GM18499 (cell line): ENCODE results near the gene ANGEL2.
"Not testable (repeated sequence)": the region's sequence is repeated elsewhere in the genome, so short reads cannot be mapped to it uniquely, and the experiment has no call there.

Experiments
- ATAC-seq: cut with Tn5 transposase; IDR thresholded peaks from one replicate; pipeline ENCODE4 v1.9.1; 2021; ENCODE audit warnings: moderate number of reproducible peaks; ENCODE audit not compliant: insufficient read depth, unreplicated experiment

ANGEL2 gene

GRCh38 chr1:213019450-213019849 lies 3.8 kb upstream of the ANGEL2 start:
- no peak for ATAC-seq

- ATAC-seq = no peak
Measured at GRCh38 chr1:213017447-213018273, 2.0 kb upstream of the ANGEL2 start.

DNA sequence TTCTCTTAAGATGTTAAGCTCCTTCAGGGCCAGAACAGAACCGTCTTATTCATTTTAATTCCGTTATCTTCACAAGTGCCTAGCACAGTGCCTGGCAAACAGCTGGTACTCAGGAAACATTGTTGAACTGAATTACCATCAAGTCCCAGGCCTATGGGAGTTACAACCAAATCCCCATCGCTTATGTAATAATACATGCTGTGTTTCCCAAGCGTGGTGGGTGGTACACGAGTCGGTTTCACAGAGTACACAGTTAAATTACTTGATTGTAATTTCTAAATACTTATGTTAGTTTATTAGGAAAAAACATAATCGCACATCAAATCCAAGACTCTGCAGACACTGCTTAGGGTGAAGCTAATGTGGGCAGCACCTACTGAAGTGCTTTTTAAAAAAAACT lies 1.0 kb downstream of the ANGEL2 start:
- ATAC-seq = no peak

DNA sequence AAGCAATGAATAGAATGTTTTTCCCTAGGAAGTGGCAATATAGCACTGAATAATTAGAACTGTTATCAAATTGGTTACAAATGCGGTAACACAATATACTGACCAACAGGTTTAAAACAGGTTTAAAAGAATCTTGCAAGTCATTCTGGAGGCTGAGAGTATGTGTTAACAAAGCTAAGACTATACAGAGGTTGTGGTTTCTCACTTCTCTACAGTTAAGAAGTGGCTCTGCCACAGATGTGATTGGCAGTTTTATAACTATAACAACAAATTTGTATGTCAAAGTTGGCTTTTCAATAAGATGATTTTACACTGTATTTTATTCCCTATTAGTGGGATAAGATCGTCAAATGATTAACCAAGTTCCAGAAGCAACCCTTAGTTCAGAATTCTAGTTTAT lies 7.1 kb downstream of the ANGEL2 start:
- peak; percentile 75 for ATAC-seq

DNA sequence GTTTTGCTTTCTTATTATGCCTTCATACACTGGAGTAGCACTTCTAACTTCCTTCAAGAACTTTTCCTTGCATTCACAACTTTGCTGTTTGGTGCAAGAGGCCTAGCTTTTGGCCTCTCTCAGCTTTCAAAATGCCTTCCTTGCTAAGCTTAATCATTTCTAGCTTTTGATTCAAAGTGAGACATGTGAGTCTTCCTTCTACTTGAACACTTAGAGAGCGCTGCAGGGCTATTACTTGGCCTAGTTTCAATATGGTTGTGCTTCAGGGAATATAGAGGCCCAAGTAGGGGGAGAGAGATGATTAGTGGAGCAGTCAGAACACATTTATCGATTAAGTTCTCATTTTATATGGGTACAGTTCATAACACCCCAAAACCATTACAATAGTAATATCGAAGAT lies 12.4 kb downstream of the ANGEL2 start:
- no peak for ATAC-seq

GRCh38 chr1:212994926-212995325 lies 20.7 kb downstream of the ANGEL2 start:
- no peak for ATAC-seq

DNA sequence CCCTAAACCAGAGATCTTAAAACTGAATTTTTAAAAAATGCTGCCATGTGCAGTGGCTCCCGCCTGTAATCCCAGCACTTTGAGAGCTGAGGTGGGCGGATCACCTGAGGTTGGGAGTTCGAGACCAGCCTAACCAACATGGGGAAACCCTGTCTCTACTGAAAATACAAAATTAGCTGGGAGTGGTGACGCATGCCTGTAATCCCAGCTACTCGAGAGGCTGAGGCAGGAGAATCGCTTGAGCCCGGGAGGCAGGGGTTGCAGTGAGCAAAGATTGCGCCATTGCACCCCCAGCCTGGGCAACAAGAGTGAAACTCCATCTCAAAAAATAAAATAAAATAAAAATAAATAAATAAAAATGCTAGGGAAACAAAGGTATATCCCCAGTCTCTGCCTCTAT lies 21.7 kb downstream of the ANGEL2 start:
- ATAC-seq = not testable (repeated sequence)

DNA sequence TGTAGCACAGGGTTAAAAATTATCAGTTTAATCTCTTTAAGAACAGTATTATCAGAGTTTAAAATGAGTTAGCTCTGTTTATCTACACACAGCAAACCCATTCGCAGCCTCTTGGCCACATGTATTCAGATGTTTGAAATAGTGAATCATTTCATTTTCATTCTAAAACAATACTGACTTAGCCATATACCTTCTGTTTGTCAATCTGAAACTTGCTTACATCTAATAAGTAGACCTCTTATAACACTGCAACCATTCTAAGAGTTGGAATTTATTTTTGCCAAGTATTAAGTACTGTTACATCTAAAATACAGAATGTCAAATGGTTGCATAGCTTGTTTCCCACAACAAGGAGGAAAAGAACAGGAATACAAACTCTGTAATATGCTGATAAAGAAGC lies 25.4 kb downstream of the ANGEL2 start:
- ATAC-seq = no peak

- no peak for ATAC-seq
Measured at GRCh38 chr1:212987702-212988322, 27.9 kb downstream of the ANGEL2 start.

DNA sequence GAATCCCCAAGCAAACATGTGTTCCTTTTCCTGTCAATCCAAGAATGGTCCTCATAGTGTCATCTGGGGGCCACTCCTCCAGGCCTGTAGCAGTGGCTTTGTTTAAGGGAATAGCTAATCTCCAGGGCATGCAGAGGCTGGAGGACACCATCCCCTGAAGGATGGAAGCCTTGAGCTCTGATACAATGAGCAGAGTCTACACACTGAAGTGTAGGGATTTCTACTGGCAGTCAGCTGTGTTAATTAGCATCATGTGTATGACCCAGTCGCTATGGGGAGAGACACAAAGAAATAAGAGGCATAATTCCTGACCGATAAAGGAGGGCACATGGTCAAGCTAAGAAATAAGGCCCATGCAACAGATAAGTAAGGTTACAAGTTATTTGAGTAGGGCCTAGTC lies 29.1 kb downstream of the ANGEL2 start:
- ATAC-seq = no peak

- ATAC-seq = no peak
Measured at GRCh38 chr1:212984522-212985291, 31.0 kb downstream of the ANGEL2 start.

DNA sequence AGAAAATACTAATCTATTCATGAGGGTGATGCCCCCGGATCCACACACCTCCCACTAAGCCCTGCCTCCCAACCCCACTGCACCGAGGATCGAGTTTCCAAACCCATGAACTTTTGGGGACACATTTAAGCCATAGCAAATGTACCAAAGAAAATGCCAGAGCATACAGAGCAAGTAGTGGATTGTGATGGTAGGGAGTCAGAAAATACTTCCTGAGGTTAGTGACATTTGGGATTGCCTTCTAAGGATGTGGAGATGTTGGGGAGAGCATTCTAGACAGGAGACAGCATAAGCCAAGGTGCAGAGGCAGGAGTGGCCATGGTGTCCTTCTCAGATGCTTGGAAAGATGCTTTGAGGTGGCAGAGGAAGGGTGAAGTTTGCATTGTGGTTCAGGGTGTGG lies 32.2 kb downstream of the ANGEL2 start:
- no peak for ATAC-seq

GRCh38 chr1:212982430-212983152 lies 33.1 kb downstream of the ANGEL2 start:
- no peak for ATAC-seq

DNA sequence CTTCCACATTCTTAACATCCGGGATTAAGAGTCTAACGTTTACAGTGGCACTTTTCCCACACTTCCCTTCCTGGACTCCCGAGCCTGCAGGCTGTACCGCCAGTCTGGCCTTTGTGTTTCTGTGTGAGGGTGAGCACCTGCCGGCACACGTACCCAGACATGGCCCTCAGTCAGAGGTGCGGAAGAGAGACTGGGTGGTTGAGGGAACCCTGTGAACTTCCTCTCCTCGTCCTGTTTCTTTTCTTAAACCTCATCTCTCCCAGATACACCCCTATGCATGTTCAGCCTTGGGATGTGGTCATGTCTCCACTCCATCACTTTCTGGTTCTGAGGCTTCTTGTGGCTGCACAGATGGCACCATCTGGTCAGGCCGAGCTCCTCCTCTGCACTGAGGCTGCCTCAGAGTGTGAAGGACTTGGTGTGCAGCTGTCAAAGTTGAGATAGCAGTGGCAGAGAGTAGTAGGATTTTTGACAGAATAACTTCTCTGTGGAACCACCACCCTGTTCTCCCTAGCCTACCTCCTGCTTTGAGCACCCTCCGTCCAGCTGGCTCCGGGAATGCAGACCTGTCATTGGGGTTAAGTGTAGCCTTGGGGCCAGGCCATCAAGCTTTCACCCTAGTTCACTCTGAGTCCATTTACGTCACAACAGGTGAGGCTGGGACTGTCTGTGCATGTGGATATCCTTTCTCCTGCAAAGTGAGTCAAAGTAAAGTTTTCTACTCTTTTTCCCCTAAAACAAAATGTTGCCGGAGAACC lies 33.9 kb downstream of the ANGEL2 start:
- peak; percentile 42 for ATAC-seq

GRCh38 chr1:212981025-212981495 lies 34.6 kb downstream of the ANGEL2 start:
- ATAC-seq = no peak

DNA sequence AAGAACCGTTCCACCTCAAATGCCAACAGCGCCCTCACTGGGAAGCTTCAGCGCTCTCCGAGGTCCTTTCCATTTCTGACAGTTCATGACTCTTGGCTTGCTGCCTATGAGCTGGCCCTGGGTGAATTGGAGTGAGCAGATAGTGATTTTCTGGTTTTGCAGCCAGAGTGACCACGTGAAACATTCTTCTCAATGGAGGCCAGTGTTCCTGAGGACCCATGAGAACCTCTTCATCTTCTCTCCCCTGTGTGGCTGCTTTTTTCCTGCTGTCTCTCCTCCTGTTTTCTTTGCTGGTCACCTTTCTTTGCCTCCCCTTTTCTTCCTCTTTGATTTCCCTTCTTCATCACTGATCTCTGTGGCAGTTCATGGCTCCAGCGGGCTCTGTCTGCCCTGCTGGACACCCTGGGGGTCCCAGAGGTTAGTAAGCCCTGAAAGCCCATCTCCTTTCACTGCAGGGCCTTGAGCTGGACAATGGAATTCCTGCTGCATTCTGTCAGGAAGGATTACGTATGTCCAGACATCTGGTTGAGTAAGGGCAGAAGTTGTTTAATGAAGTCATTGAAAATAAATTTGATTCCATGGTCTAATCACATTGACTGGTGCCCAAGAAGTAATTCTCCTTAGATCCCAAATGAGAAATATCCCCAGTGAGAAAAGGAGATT lies 35.4 kb downstream of the ANGEL2 start:
- no peak for ATAC-seq

DNA sequence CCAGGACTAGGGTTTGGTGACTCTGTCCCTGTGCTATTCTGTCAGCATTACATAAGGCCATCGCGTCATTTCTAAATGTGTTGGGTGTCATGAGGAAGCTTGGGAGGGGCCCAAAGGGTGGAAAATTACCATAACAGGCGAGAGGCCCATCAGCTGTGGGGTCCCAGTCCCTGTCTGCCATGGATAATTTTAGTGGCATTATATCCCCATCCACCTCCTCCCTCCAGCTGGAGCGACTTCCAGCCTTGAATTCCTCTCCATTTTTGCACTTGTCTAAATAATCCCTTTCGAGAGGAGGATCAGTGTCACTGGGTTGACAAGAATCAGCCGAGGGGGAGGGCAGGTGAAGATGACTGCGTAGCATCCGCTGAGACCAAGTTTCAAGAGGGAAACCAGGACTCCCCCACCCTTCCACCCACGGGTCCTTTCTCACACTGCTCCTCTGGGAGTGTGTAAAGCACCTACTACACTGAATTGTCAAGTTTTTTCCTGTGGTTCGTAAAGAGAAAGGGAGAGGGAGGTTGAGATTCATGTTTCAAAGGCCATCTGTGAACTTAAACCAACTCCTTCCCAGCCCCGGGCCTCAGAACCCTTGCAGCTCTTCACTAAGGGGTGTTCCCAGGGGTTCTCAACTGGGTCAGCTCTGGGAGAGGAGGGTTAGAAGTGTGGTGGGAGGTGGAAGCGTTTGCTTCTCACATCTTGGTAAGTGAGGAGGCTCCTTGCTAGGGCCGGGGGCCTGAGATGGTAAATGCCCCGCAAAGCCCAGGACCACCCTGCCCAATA lies 36.1 kb downstream of the ANGEL2 start:
- peak; percentile 47 for ATAC-seq
